K562 (cell line): ENCODE measurements around the gene RPL28. TPM values are rescaled to one million over a fixed set of nuclear protein-coding genes. Genes with fewer than 3 reads are reported as not detected.

Experiments used
- ATAC-seq: fragments of 200-7000 bp; cut with Tn5 transposase; 3 replicates; pipeline ENCODE4 v1.9.1; 2020; ENCODE audit warnings: moderate library complexity
- BruUV-seq: library from RNA; stranded (reverse); fragments of 400-500 nt; replicated peaks from 2 replicates; lab custom pipeline; 2021; lab: Mats Ljungman, UMichigan
- CTCF ChIA-PET: fragments of 300-600 bp; formaldehyde crosslinking; extraction: SDS; loops from one replicate; lab custom pipeline; 2021; ENCODE audit warnings: low intra/inter-chr PET ratio; lab: Yijun Ruan, JAX
- POLR2A ChIA-PET: fragments of 300-600, 350-650 bp; sonication (Branson Sonifier 250); formaldehyde crosslinking; extraction: SDS; loops from one replicate; lab custom pipeline; 2021; ENCODE audit warnings: antibody characterized with exemption, inconsistent platforms; lab: Yijun Ruan, JAX
- DNase-seq, 4 experiments: peaks; one replicate each; pipeline versions ENCODE4 v3.0.0 to v3.0.0-alpha.2; 2011 to 2018; ENCODE audit warnings: low spot score in 3 of 4, mixed read lengths in 3 of 4; ENCODE audit errors: extremely low read depth in 1 of 4
- FAIRE-seq: peaks from 2 replicates; lab custom pipeline; 2011; peaks lifted over from hg19 to GRCh38; lab: Jason Lieb, UNC
- H2AFZ ChIP-seq: 2 replicates; pipeline ENCODE4 v1.6.0; 2011; ENCODE audit warnings: low read depth, low read length, control low read depth, inconsistent platforms
- H3K27ac ChIP-seq: fragments of 200-600 bp; 3 replicates; pipeline ENCODE4 v1.8.0; 2011; ENCODE audit warnings: low read depth, mild to moderate bottlenecking, control low read depth, inconsistent platforms, low read length, moderate library complexity, mixed read lengths; ENCODE audit errors: extremely low read depth
- H3K27me3 ChIP-seq, 2 experiments: fragments of 300-600 bp in 1 of 2; 2 replicates in 1 of 2; 3 replicates in 1 of 2; pipeline versions ENCODE4 v1.6.0 to v1.8.0; 2011; ENCODE audit warnings: inconsistent platforms in 2 of 2, low read length in 2 of 2, mild to moderate bottlenecking in 1 of 2, mixed read lengths in 1 of 2, moderate library complexity in 1 of 2; ENCODE audit not compliant: control insufficient read depth in 2 of 2, insufficient read depth in 2 of 2
- H3K36me3 ChIP-seq: fragments of 300-600 bp; 3 replicates; pipeline ENCODE4 v1.8.0; 2011; ENCODE audit warnings: mild to moderate bottlenecking, low read length, inconsistent platforms; ENCODE audit not compliant: control insufficient read depth, insufficient read depth
- H3K4me1 ChIP-seq, 2 experiments: fragments of 200-600 bp in 1 of 2; replicated peaks in 1 of 2; 2 replicates in 1 of 2; 3 replicates in 1 of 2; pipeline versions ENCODE4 v1.5.1 to v1.8.0; 2011; ENCODE audit warnings: inconsistent platforms in 2 of 2, low read length in 2 of 2, mild to moderate bottlenecking in 1 of 2, mixed read lengths in 1 of 2, moderate library complexity in 1 of 2; ENCODE audit not compliant: control insufficient read depth in 2 of 2, insufficient read depth in 2 of 2
- H3K4me2 ChIP-seq: 2 replicates; pipeline ENCODE4 v1.6.1; 2011; ENCODE audit warnings: low read length, control low read depth, inconsistent platforms, mixed read lengths; ENCODE audit not compliant: insufficient read depth
- H3K4me3 ChIP-seq: fragments of 200-600 bp; sonication (generic), shearing (Covaris generic); 2 replicates; pipeline ENCODE4 v1.5.1; 2016; ENCODE audit warnings: control low read depth, inconsistent platforms
- H3K79me2 ChIP-seq: fragments of 200-600 bp; 3 replicates; pipeline ENCODE4 v1.8.0; 2011; ENCODE audit warnings: low read length, inconsistent platforms; ENCODE audit not compliant: control insufficient read depth, insufficient read depth
- H3K9ac ChIP-seq, 2 experiments: 2 replicates each; pipeline versions ENCODE4 v1.6.0 to v1.6.1; 2011; ENCODE audit warnings: low read depth in 2 of 2, low read length in 2 of 2, control low read depth in 1 of 2, inconsistent platforms in 1 of 2, mild to moderate bottlenecking in 1 of 2, mixed read lengths in 1 of 2; ENCODE audit not compliant: insufficient read depth in 1 of 2
- H3K9me1 ChIP-seq: one replicate; pipeline ENCODE4 v1.6.0; 2011; ENCODE audit warnings: inconsistent platforms, mild to moderate bottlenecking, low read length, moderate library complexity; ENCODE audit not compliant: control insufficient read depth, insufficient read depth
- H3K9me3 ChIP-seq: replicated peaks from 2 replicates; pipeline ENCODE4 v1.5.1; 2011; ENCODE audit warnings: low read depth, low read length, inconsistent platforms; ENCODE audit not compliant: control insufficient read depth, insufficient read depth
- H4K20me1 ChIP-seq: replicated peaks from 2 replicates; pipeline ENCODE4 v1.6.1; 2011; ENCODE audit warnings: low read length, inconsistent platforms, mixed read lengths; ENCODE audit not compliant: control insufficient read depth, insufficient read depth
- GTF2B ChIP-seq: IDR thresholded peaks from 2 replicates; pipeline ENCODE4 v1.6.1; 2011; ENCODE audit not compliant: insufficient read length; ENCODE audit errors: extremely low read depth
- MYNN ChIP-seq, 2 experiments: sonication (generic); formaldehyde crosslinking in 1 of 2; IDR thresholded peaks; 2 replicates each; pipeline versions ENCODE4 v1.5.0 to v1.6.1; 2016 to 2020; ENCODE audit warnings: antibody characterized with exemption in 1 of 2, missing genetic modification reagents in 1 of 2
- POLR2G ChIP-seq: fragments of 200-400 bp; formaldehyde crosslinking; IDR thresholded peaks from 2 replicates; pipeline ENCODE4 v1.6.1; 2017; ENCODE audit warnings: low read depth, mild to moderate bottlenecking, antibody characterized with exemption, low read length, moderate library complexity
- RNF2 ChIP-seq: sonication (generic); IDR thresholded peaks from 2 replicates; pipeline ENCODE4 v1.6.1; 2016
- TAF1 ChIP-seq: IDR thresholded peaks from 2 replicates; pipeline ENCODE4 v1.6.1; 2011; ENCODE audit warnings: mild to moderate bottlenecking, low read length, moderate library complexity; ENCODE audit not compliant: insufficient read depth, control insufficient read depth, severe bottlenecking; ENCODE audit errors: extremely low read depth
- ZNF175 ChIP-seq: fragments of 200-800 bp; sonication (Bioruptor generic); IDR thresholded peaks from 2 replicates; pipeline ENCODE4 v1.6.1; 2016; ENCODE audit warnings: low read depth, mild to moderate bottlenecking, missing genetic modification characterization, missing compliant biosample characterization
- ZNF778 ChIP-seq: fragments of 450-650 bp; formaldehyde crosslinking; IDR thresholded peaks from 2 replicates; pipeline ENCODE4 v1.4.0; 2020; ENCODE audit warnings: mild to moderate bottlenecking, moderate library complexity
- WGBS: fragments of 100-300 bp; shearing (Covaris generic); methylation state at CpG from one replicate; pipeline ENCODE4 v1.1.6; 2016; ENCODE audit warnings: low coverage, mixed read lengths; ENCODE audit not compliant: insufficient coverage; ENCODE audit errors: missing lambda C conversion rate; 5-methylcytosine and 5-hydroxymethylcytosine counted together
- in situ Hi-C: fragments of 300-500 bp; cut with MboI; formaldehyde crosslinking; loops from 4 replicates; pipeline ENCODE4 v1.15.0; 2018; ENCODE audit warnings: inconsistent platforms, mixed read lengths
- intact Hi-C: fragments of 100-400 bp; cut with micrococcal nuclease; formaldehyde crosslinking; loops from 2 replicates; pipeline ENCODE4 v1.14.2; 2022
- polyA plus RNA-seq, 8 experiments: library from polyadenylated mRNA; depleted of rRNA in 4 of 8; stranded (reverse) in 5 of 8; unstranded in 3 of 8; fragments of >200 nt; fragmentation: Nextera tagmentation in 2 of 8; fragmentation: Illumina TruSeq in 1 of 8; extraction: Ambion mirVana in 2 of 8; extraction: Trizol in 1 of 8; gene quantifications; 2 replicates each; pipeline versions ENCODE4 v1.2.1 to v1.2.3, GENCODE V29; 2011 to 2014; ENCODE audit warnings: inconsistent platforms in 1 of 8, missing spikeins in 1 of 8
- total RNA-seq, 7 experiments: library from RNA; depleted of rRNA in 6 of 7; stranded (reverse); fragments of >200 nt in 6 of 7; fragmentation: Illumina TruSeq in 2 of 7; extraction: Trizol in 2 of 7; gene quantifications; 2 replicates each; pipeline versions ENCODE4 v1.2.1 to v1.2.3, GENCODE V29; 2011 to 2021; ENCODE audit warnings: low replicate concordance in 1 of 7
- TF ChIP-seq, protein P1 (sequence below): fragments of 250-450 bp; sonication (Bioruptor Pico); IDR thresholded peaks from 2 replicates; pipeline ENCODE4 v1.5.0; 2021

The RPL28 gene
- total and polyA plus RNA-seq, 9 of the 15 experiments (the other 6 are each of a cell fraction or from before 2014, with no cell fraction given), result 124 to 3,106 (median 622) TPM

- TF ChIP-seq, protein P1, sequence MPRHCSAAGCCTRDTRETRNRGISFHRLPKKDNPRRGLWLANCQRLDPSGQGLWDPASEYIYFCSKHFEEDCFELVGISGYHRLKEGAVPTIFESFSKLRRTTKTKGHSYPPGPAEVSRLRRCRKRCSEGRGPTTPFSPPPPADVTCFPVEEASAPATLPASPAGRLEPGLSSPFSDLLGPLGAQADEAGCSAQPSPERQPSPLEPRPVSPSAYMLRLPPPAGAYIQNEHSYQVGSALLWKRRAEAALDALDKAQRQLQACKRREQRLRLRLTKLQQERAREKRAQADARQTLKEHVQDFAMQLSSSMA, result no peak
- TF ChIP-seq ZNF778 (CRISPR knock-in tag), result no peak
- no peak for TF ChIP-seq ZNF175 (CRISPR knock-in tag)
Measured at GRCh38 chr19:55341595-55342531, 43.9 kb upstream of the RPL28 start (continued).

GRCh38 chr19:55344444-55344843 is 41.3 kb upstream of the RPL28 start:
- no peak overlapping the region for H3K4me2 ChIP-seq
- no peak for TF ChIP-seq RNF2
- no peak for TF ChIP-seq MYNN (IDR thresholded peaks at IDR 0.05)
- TF ChIP-seq MYNN (CRISPR knock-in tag; IDR thresholded peaks at IDR 0.05), result no peak
- TF ChIP-seq GTF2B, result no peak
- TF ChIP-seq POLR2G, result peak; percentile 47; the same call in 1 of the 2 replicates
- no peak for TF ChIP-seq TAF1
- DNase-seq (no peak), ATAC-seq (no peak), FAIRE-seq (no peak)
- ChIA-PET CTCF (no interaction called here), POLR2A (interaction anchor here (0.8 to 1.3 kb wide), 2 partner anchors 8 to 63 kb away, joined by 3 to 4 read pairs; partner anchors contain the start of gene UBE2S)
- H2AFZ ChIP-seq, result no peak overlapping the region
- H3K4me1 ChIP-seq, result peaks cover 7 to 85% of the 10 kb centered on the region in 2 experiments; a peak in 4 of 5 replicates
- peaks cover 66% of the 10 kb centered on the region; the same call in 2 of the 3 replicates for H3K36me3 ChIP-seq
- H3K9me3 ChIP-seq, result no peaks in the 10 kb centered on the region
- H4K20me1 ChIP-seq, result peaks cover 6% of the 10 kb centered on the region; the same call in 1 of the 2 replicates
- 80% methylated on average over 7 of the region's 9 CpGs for WGBS
- H3K27me3 ChIP-seq, result no peaks in the 10 kb centered on the region
- in situ Hi-C loops (no loop called here), intact Hi-C loops (no loop called here)
- H3K9me1 ChIP-seq, result peaks cover 5% of the 10 kb centered on the region
- H3K9ac ChIP-seq, result peak overlapping the region in 1 of 2 experiments; percentile 48; a peak in 1 of 4 replicates
- H3K79me2 ChIP-seq, result peaks cover 24% of the 10 kb centered on the region
- no TSS peak for BruUV-seq
- no peak overlapping the region for H3K4me3 ChIP-seq
- no peak overlapping the region for H3K27ac ChIP-seq
